Pons (tissue), 1 donor: ENCODE data around the gene PLD6.
"Not testable (repeated sequence)": the region's sequence is repeated elsewhere in the genome, so short reads cannot be mapped to it uniquely, and the experiment has no call there.

Experiments used
- DNase-seq: peaks from one replicate; pipeline ENCODE4 v3.0.0-alpha.2; 2016; ENCODE audit warnings: low spot score

PLD6 gene

GRCh38 chr17:17200831-17201230 lies 5.3 kb downstream of the PLD6 start:
- no peak for DNase-seq

DNA sequence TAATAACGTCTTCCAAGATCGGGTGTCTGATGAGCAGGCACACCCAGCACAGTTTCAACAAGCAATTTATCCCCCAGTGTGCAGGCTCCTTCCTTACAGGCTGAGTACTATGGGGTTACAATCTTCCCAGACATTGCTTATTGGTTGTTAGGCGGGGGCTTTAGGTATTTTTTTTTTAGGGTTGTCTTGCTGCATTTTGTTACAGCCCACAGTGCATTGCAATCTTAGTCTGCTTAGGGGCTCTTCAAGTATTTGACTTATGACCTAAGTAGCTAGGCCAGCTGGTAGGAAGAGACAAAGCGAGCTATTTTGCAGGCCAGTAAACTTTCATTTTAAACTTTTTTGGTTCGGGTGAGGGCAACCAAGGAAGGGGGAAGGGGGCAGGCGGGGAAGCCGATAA lies 5.8 kb downstream of the PLD6 start:
- DNase-seq, result no peak

GRCh38 chr17:17198281-17198680 lies 7.9 kb downstream of the PLD6 start:
- no peak for DNase-seq

DNA sequence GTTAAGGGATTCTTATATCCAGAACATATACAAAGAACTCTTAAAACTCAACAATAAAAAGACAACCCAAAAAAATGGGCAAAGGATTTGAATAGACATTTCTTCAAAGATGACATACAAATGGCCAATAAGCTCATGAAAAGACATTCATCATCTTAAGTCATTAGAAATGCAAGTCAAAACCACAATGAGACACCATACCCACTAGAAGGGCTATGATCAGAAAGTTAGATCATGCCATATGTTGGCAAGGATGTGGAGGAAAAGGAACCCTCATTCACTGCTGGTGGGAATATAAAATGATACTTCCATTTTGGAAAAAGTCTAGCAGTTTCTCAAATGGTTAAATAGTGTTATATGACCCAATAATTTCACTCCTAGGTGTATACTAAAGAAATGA lies 9.4 kb downstream of the PLD6 start:
- DNase-seq, result no peak

DNA sequence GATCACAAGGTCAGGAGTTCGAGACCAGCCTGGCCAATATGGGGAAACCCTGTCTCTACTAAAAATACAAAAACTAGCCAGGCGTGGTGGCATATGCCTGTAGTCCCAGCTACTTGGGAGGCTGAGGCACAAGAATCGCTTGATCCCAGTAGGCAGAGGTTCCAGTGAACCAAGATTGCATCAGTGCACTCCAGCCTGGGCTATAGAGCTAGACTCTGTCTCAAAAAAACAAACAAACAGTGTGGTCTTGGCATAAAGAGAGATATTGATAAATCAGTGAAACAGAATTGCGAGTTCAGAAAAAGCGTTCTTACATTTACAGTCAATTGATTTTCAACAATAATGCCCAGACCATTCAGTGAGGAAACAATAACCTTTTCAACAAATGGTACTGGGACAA lies 10.7 kb downstream of the PLD6 start:
- DNase-seq, result not testable (repeated sequence)

GRCh38 chr17:17191961-17192381 lies 14.2 kb downstream of the PLD6 start:
- DNase-seq, result no peak

DNA sequence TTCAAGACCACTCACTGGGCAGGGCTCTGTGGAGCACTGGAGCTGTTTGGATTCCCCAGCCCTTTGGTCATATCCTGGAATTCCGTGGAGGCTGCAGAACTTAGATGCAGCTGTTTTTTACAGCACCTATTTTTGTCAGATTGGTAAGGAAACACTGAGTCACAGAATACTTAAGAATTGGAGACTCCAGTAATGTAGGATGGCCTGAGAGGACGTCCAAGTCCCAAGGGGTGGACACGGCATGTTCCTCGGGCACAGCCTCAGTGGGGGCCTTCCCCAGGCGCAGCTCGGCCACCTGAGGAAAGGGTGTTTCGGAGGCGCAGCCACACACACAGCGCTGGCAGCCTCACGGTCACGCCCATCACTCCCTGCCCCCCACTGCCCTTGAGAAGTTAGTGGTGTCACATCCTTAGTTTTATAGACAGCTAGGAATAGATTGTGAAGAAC lies 14.8 kb downstream of the PLD6 start:
- no peak for DNase-seq

- no peak for DNase-seq
Observed at GRCh38 chr17:17190188-17190587, 15.9 kb downstream of the PLD6 start.

- no peak for DNase-seq
Observed at GRCh38 chr17:17189559-17189958, 16.6 kb downstream of the PLD6 start.

DNA sequence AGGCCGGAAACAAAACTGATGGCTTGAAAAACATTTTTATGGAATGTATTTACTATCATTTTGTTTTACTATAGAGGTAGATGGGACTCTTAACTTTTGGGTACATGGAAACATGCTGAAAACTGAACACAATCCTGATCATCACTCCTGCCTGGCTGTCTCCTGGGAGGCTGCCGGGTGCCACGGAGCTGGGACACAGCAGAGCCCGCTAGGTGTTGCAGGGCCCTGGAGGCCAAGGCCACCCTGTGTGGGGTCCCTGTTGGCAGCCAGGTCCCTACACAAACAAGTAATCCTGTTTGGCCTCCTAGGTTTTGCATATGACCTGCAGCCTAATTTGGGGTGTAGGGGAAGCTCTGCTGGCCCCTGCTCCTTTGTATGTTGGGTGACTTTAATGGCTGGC lies 17.5 kb downstream of the PLD6 start:
- no peak for DNase-seq

DNA sequence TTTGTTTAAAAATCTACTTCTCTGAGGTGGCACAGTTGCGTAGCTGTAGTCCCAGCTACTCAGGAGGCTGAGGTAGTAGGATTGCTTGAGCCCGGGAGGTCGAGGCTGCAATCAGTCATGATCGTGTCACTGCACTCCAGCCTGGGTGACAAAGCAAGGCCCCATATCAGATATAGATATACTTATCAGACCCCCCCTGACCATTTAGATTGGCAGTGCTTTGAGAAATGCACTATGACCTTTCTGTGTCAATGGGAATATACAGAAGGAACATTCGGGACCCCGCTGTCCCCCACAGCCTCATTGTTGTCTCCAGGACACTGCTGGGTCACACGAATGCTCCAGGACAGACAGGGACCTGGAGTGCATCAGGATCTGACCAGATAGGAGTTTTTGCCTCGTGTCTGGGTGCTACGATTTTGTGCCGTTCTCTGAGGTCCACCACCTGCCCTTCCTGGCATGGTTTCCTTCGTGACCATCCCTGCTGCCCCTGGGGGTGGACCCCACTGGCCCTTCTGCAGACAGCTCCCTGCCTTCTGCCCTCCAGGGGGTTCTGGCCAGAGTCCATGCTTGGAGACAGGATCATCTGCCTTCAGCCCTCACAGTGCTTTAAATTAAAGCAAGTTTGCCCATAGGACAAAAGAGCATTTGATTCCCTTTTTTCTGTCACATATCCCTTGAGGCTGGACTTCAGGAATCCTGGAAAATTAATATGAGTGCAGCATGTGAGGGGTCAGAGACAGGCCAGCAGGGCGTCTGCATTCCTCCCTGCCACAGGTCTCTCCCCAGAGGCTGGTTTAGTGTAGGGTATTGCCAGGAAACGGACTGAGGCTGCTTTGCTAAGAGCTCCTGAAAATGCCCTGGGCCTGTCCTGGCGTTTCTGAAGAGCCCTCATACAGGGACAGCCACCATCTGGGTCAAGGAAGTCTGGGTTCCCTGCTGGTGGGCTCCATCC lies 19.3 kb downstream of the PLD6 start:
- DNase-seq, result no peak

GRCh38 chr17:17186051-17186450 lies 20.1 kb downstream of the PLD6 start:
- no peak for DNase-seq

DNA sequence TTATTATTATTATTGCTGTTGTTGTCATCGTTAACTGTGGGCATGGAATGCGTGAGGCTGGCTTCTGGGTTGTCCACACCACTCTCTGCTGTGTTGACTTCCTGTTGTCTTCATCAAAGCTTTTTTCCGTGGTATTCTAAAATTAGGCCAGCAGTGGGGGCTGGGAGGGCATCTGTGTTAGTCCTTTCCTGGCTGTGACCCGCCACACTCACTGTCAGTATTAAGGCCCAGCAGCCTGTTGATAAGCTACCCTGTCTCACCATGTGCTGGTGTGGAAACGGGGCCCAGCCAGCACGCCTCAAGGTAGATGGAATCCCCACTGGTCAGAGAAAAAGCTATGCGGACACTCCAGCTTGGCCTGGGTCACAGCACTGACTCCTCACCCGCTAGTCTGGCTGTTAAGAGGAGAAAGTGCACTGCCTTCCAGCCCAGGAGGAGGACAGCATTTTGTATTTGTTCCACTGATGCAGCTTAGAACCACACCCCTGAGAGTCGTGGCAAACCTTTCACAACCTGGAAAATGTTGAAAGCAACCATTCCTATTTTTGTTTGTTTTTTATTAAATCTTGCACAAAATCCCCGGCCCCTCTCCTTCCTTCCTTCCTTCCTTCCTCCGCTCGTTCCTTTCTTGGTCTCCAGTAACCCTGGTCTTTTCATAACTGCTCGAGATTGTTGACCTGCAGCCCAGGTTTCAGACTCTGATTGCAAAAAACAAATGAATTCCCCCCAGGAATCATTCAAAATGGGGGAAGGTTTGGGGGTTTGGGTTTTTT lies 21.0 kb downstream of the PLD6 start:
- not testable (repeated sequence) for DNase-seq

DNA sequence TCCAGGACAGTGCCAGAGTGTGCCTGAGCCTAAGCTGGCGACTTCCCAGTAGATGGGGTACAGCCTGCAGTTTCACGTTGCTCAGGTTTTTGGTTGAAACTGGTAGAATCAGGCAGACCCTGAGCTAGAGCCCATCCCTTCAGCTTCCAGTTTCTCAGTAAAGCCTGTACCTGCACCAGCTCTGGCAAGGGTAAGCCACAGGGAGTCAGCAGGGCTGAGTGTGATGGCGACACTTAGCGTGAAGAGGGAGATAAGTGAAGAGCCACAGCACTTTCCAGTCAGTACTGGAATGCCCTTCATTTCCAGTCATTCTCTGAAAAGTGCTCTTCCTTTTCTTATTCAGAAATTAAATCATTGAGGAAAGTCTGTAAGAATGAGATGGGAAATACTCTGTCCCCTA lies 22.4 kb downstream of the PLD6 start:
- no peak for DNase-seq

- no peak for DNase-seq
Observed at GRCh38 chr17:17182598-17183136, 23.5 kb downstream of the PLD6 start.

DNA sequence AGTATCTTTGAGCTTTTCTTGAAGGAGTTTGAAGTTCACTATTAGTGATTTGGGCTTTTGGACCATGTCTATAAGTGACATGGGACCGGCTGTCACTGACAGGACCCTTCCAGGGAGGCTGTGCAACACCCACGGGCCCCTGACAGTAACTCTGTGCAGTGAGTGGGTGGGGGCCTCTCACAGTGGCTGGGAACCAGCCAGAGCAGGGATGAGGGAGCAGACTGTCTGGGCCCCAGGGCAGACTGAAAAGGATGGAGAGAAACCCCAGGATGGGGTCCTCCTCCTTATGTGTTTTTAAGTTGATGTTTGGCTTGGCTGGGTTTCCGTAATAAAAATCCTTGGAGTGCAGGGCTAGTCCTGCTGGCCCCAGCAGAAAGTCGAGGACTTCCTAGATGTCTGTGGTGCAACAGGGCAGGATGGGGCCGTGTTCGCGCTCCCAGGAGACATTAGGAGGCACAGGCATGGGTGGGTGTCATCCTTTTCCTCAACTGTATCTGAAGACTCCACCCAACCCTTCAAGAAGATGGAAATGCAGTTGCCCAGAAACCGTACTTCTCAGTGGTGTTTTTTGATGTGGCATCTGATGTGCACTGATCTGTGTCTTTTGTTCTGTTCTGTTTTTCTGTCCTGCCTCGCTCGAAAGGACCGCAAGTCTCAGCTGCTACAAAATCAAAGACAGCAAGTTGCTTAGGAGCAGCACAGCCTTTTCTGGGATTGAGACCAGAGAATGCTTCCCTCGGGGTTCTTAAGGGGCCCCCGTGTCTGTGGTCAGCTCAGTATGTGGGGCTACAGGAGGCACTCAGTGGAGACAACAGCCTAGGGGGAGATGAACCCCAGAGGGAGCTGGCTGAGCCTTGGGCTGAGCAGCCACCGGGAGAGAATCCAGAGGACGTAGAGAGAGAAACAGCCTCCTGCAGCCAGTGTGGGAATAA lies 24.2 kb downstream of the PLD6 start:
- DNase-seq, result no peak

DNA sequence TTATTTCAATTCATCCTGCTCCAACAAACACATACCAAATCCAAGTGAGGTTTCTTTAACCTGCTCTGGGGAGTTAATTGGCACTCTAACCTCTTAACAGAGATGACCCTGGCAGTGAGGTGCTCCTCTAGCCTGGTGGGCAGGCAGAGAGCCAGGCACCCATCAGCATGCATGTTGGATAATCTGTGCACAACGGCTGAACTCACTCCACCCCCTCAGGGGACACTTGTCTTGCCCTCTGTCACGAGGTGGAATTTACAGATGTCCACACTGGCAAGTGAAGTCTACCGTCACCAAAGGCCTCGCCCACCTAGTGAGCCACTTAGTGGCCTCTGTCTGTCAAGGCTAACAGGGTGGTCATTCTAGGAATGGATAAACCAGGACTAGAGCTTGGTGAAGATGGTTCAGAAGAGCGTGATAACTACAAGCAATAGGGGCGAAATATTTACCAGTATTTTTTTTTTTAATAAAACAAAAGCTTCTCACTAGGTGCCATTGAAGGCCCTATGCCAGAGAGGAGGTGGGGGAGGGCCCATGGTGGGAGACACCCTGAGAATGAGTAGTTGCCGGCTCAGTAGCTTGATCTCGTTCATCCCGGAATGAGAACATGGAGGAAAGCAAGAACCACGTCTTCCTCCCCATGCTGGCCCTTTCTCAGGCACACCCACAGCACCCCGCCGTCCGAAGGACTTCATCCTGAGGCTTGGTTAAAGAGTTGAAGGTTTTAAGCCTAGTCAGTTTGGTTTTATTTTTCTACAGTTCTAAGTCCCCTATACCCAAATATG lies 25.2 kb downstream of the PLD6 start:
- DNase-seq, result no peak

GRCh38 chr17:17180141-17180603 lies 26.0 kb downstream of the PLD6 start:
- DNase-seq, result no peak

DNA sequence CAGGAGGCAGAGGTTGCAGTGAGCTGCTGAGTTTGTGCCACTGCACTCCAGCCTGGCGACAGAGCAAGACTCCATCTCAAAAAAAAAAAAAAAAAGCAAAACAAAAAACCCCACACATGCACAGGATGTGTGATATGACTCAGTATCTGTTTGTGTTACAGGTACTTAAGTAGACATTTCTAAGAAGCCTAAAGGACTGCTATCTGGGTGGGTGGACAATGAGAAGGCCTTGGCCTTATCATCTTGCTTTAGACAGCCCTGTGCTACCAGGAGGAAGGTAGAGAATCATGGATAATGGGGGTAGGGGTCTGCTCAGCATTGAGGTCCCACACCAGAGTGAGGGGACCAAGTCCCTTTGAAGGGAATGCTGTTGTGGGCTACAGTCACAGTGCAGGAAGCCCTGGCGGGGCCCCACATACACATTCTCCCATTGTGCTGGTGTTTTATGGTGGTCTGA lies 26.7 kb downstream of the PLD6 start:
- DNase-seq, result no peak

GRCh38 chr17:17177176-17177575 lies 29.0 kb downstream of the PLD6 start:
- no peak for DNase-seq

GRCh38 chr17:17176341-17176740 lies 29.8 kb downstream of the PLD6 start:
- DNase-seq, result no peak
